Osteocyte (in vitro differentiated cells): ENCODE results near the gene CCR1. TPM values are rescaled to one million over a fixed set of nuclear protein-coding genes. Genes with fewer than 3 reads are reported as not detected.

Source experiments
- DNase-seq: peaks from one replicate; pipeline ENCODE4 v3.0.0; 2021; ENCODE audit warnings: mixed read lengths; ENCODE audit not compliant: unreplicated experiment; ENCODE audit errors: extremely low spot score
- H3K27ac Mint-ChIP-seq: one replicate; pipeline ENCODE4 v1.8.0; 2021; ENCODE audit warnings: mild to moderate bottlenecking, mixed read lengths; ENCODE audit not compliant: unreplicated experiment
- H3K27me3 Mint-ChIP-seq: one replicate; pipeline ENCODE4 v1.8.0; 2021; ENCODE audit warnings: mixed read lengths; ENCODE audit not compliant: unreplicated experiment
- H3K36me3 Mint-ChIP-seq: one replicate; pipeline ENCODE4 v1.8.0; 2021; ENCODE audit warnings: mixed read lengths; ENCODE audit not compliant: unreplicated experiment
- H3K4me1 Mint-ChIP-seq: one replicate; pipeline ENCODE4 v1.8.0; 2021; ENCODE audit warnings: mixed read lengths; ENCODE audit not compliant: unreplicated experiment
- H3K4me3 Mint-ChIP-seq: one replicate; pipeline ENCODE4 v1.8.0; 2021; ENCODE audit warnings: mild to moderate bottlenecking, moderate library complexity, mixed read lengths; ENCODE audit not compliant: unreplicated experiment
- H3K9me3 Mint-ChIP-seq: one replicate; pipeline ENCODE4 v1.8.0; 2021; ENCODE audit warnings: mixed read lengths; ENCODE audit not compliant: unreplicated experiment
- CTCF ChIP-seq: fragments of 200-600 bp; sonication (generic); IDR thresholded peaks from 2 replicates; pipeline ENCODE4 v1.5.0; 2021; ENCODE audit warnings: antibody characterized with exemption, mild to moderate bottlenecking, moderate library complexity
- total RNA-seq: library from RNA; stranded (reverse); gene quantifications from 2 replicates; pipeline ENCODE4 v1.2.1, GENCODE V29; 2021

The CCR1 gene
- total RNA-seq, 1 donor from 2014 or later, result not detected

GRCh38 chr3:46205286-46205960, 2.7 kb downstream of the CCR1 start:
- no peak overlapping the region for H3K4me3 Mint-ChIP-seq
- H3K27ac Mint-ChIP-seq, result no peak overlapping the region
- H3K9me3 Mint-ChIP-seq, result no peaks in the 10 kb centered on the region
- H3K36me3 Mint-ChIP-seq, result no peaks in the 10 kb centered on the region
- no peak for TF ChIP-seq CTCF
- peaks cover 4% of the 10 kb centered on the region for H3K27me3 Mint-ChIP-seq
- DNase-seq, result no peak
- H3K4me1 Mint-ChIP-seq, result no peaks in the 10 kb centered on the region

- peaks cover 9% of the 10 kb centered on the region for H3K27me3 Mint-ChIP-seq
- TF ChIP-seq CTCF, result no peak
- H3K27ac Mint-ChIP-seq, result no peak overlapping the region
- no peaks in the 10 kb centered on the region for H3K9me3 Mint-ChIP-seq
- no peaks in the 10 kb centered on the region for H3K4me1 Mint-ChIP-seq
- H3K4me3 Mint-ChIP-seq, result no peak overlapping the region
- DNase-seq, result no peak
- no peaks in the 10 kb centered on the region for H3K36me3 Mint-ChIP-seq
Measured at GRCh38 chr3:46203681-46204080, 4.4 kb downstream of the CCR1 start.

GRCh38 chr3:46202535-46202934, 5.6 kb downstream of the CCR1 start:
- Mint-ChIP-seq H3K4me1 (no peaks in the 10 kb centered on the region), H3K27me3 (peaks cover 13% of the 10 kb centered on the region), H3K27ac (no peak overlapping the region), H3K4me3 (no peak overlapping the region), H3K36me3 (no peaks in the 10 kb centered on the region), H3K9me3 (peaks cover 5% of the 10 kb centered on the region)
- no peak for DNase-seq
- TF ChIP-seq CTCF, result no peak

GRCh38 chr3:46200790-46201189, 7.3 kb downstream of the CCR1 start:
- Mint-ChIP-seq H3K27ac (no peak overlapping the region), H3K36me3 (no peaks in the 10 kb centered on the region), H3K9me3 (peaks cover 5% of the 10 kb centered on the region), H3K4me1 (no peaks in the 10 kb centered on the region), H3K27me3 (peaks cover 12% of the 10 kb centered on the region), H3K4me3 (no peak overlapping the region)
- DNase-seq, result no peak
- no peak for TF ChIP-seq CTCF

- Mint-ChIP-seq H3K27me3 (peaks cover 15% of the 10 kb centered on the region), H3K27ac (no peak overlapping the region), H3K4me1 (no peaks in the 10 kb centered on the region), H3K9me3 (peaks cover 7% of the 10 kb centered on the region), H3K4me3 (no peak overlapping the region), H3K36me3 (no peaks in the 10 kb centered on the region)
- DNase-seq, result no peak
- TF ChIP-seq CTCF, result no peak
Measured at GRCh38 chr3:46200211-46200610, 7.9 kb downstream of the CCR1 start.
